Activated CD4-positive, alpha-beta T cell treated with anti-CD3 and anti-CD28 coated beads, Interleukin-2, amount 50 U/mL, for 48 hours (primary cell): ENCODE measurements around the gene FRYL.
"Not testable (repeated sequence)": the region's sequence is repeated elsewhere in the genome, so short reads cannot be mapped to it uniquely, and the experiment has no call there.

Source experiments
- DNase-seq, 2 experiments: peaks; one replicate each; pipeline ENCODE4 v3.0.0-alpha.2; 2020

FRYL gene

GRCh38 chr4:48653217-48654014 is 126.7 kb downstream of the FRYL start:
- DNase-seq, result peak; percentile 48 to 56

GRCh38 chr4:48651914-48652313 is 128.2 kb downstream of the FRYL start:
- no peak for DNase-seq

DNA sequence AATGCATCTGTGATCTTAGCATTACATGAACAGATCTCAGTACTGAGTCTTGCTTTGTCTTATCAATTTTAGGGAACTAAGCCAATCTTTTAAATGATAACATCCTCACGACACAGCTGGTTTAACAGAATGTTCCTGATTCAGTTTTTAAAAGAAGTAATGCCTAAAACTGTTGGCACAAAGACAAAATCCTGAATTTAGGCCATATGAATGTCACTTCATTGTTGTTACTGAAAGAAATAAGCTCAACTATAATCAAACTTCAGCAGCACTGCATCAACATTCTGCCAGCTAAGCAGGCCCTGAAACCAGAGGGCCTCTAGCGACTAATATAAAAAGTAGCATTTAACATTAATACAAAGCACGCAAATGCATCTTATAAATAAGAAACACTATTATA is 130.6 kb downstream of the FRYL start:
- no peak for DNase-seq

DNA sequence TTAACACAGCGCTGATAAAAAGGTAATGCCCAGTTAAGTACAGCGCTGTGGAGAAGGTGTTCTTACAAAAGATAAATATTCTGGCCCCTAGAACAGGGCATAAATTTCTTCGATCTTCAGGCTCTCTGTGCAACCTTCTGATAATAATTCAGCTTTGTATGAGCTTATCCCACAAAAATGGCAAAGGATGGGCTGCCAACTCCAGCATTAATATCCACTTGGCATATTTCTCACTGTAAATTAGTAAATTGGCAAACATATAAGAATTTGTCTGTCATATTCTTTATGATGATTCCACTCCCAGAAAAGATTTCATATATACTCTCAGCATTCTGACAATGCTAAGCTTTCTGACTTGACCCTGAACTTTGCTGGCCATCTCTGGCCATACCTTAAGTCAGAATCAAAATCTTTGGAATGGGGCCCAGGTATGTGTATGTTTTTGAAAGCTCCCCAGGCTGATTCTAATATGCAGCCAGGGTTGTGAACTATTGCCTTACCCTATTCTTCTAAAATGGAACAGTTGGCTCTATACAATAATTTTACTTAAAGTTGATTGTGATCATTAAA is 134.8 kb downstream of the FRYL start:
- DNase-seq, result no peak

DNA sequence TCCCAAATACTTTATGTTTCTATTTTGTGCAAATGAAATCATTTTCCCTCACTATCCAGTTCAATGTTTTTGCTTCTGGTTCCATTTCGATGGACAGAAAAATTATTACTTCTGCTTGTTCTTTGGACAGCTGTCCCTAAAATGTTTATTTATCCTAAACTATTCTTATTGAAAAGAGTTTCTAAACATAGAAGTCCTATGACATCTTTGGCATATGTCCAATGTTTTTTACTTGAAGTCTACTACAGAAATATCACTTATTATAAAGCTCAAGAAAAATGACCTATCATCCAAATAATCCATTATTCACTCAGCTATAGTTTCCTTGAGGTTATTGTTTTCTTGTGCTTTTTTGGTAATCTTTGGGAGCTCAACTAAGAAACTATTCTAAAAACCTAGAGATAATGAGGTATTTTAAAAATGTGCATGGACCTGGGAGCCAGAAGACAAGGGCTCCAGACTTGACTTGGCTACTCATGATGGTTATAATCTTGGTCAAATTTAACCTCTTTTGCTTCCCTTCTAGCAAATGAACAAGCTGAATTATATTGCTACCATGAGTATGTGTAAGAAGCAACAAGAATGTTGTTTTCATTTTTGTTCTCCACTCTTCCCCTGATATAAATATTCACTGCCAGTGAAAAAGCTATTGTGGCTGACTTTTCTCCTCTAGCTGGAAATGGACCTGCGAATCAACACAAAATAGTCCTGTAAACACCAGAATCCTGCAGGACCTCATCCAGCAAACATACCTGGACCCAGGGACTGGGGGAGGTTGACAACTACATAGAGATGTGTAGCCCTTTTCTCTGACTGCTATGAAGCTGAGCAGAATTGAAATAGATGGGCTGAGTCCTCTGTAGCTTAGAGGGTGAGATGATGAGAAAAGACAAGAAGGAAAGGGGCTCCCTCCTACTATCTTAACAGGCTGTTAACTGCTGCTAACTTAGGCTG is 137.4 kb downstream of the FRYL start:
- no peak for DNase-seq

GRCh38 chr4:48641401-48641800 is 138.7 kb downstream of the FRYL start:
- no peak for DNase-seq

GRCh38 chr4:48640699-48641098 is 139.4 kb downstream of the FRYL start:
- DNase-seq, result no peak

- DNase-seq, result no peak
These were observed 139.9 kb downstream of the FRYL start for GRCh38 chr4:48640225-48640624.

DNA sequence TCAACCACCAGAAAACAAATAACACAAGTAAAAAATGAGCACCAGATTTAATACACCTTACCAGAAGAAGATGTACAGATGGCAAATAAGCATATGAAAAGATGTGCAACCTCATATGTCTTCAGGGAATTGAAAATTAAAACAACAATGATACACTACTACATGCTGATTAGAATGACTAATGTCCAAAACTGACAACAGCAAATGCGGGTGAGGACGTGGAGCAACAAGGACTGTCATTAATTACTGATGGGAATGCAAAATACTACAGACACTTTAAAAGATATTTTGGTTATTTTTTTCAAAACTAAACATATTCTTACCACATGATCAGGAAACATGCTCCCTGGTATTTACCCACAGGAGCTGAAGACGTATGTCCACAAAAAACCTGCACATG is 140.3 kb downstream of the FRYL start:
- no peak for DNase-seq

DNA sequence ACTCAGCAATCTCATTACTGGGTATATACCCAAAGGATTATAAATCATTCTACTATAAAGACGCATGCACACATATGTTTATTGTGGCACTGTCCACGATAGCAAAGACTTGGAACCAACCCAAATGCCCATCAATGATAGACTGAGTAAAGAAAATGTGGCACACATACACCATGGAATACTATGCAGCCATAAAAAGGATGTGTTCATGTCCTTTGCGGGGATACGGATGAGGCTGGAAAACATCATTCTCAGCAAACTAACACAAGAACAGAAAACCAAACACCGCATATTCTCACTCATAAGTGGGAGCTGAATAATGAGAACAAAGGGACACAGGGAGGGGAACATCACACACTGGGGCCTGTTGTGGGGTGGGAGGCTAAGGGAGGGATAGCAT is 141.5 kb downstream of the FRYL start:
- DNase-seq, result not testable (repeated sequence)

DNA sequence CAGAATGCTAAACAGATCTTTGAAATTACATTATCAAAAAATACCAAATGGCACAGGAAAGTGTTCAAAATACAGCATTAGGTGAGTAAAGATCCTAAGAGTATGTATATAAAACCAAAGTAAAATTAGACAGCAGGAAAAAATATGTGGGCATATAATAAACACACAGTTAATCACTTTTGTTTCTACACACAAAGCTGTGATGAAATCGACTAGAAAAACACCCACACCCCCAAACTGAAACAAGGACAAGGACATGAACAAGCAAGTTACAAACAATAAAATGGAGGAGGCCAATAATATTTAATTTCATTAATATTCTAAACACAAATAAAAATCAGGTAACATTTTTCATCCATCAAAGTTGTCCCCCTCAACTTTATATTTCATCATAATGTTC is 143.2 kb downstream of the FRYL start:
- no peak for DNase-seq

GRCh38 chr4:48635980-48636379 is 144.1 kb downstream of the FRYL start:
- DNase-seq, result no peak

- peak in 1 of 2 experiments; percentile 23 for DNase-seq
These were observed 144.8 kb downstream of the FRYL start for GRCh38 chr4:48635310-48635709.

DNA sequence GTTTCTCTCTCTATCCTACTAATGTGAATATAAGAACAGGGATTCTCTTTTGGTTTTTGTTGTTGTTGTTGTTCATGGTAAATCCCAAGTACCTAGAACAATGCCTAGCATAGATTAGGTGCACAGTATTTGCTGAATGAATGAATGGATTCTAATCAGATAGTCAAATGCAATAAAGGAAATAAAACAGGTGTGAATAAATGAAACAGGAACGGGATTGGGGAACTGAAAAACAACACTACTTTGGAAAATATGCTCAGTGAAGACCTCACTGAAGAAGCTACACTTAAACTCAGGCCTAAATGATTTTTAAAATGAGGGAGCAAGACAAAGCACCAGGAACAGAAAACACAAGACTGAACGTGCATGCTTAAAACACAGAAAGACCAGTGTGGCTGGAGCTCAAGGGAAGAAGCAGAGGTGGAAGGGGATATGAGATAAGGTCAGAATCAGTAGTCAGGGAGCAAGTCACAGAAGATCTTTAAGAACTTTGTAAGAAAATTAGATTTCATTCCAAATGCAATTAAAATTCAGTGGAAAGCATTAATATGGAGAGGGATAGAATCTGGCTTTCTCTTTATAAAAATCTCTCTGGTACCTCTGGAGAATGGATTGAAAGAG is 145.3 kb downstream of the FRYL start:
- DNase-seq, result no peak

GRCh38 chr4:48633657-48634056 is 146.4 kb downstream of the FRYL start:
- DNase-seq, result no peak

GRCh38 chr4:48629458-48629857 is 150.6 kb downstream of the FRYL start:
- no peak for DNase-seq

GRCh38 chr4:48623182-48623780 is 156.8 kb downstream of the FRYL start:
- no peak for DNase-seq

- DNase-seq, result no peak
These were observed 159.2 kb downstream of the FRYL start for GRCh38 chr4:48620831-48621230.

GRCh38 chr4:48620093-48620492 is 160.0 kb downstream of the FRYL start:
- no peak for DNase-seq

GRCh38 chr4:48604527-48604926 is 175.6 kb downstream of the FRYL start:
- no peak for DNase-seq

DNA sequence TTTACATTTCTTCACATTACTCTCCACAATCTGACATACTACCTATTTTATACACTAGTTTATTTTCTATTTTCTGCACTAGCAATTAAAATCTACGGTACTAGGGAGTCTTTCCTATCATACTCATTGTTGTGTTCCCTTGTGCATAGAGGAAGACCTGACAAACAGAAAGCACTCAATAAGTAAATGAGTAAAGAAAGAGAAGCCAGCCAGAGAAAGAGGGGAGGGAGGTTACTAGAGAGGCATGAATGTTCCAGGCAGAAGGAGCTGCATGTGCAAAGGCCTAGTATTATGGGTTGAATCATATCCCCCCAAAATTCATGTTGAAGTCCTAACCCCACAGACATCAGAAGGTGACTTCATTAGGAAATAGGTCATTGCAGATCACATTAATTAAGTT is 176.0 kb downstream of the FRYL start:
- DNase-seq, result no peak

DNA sequence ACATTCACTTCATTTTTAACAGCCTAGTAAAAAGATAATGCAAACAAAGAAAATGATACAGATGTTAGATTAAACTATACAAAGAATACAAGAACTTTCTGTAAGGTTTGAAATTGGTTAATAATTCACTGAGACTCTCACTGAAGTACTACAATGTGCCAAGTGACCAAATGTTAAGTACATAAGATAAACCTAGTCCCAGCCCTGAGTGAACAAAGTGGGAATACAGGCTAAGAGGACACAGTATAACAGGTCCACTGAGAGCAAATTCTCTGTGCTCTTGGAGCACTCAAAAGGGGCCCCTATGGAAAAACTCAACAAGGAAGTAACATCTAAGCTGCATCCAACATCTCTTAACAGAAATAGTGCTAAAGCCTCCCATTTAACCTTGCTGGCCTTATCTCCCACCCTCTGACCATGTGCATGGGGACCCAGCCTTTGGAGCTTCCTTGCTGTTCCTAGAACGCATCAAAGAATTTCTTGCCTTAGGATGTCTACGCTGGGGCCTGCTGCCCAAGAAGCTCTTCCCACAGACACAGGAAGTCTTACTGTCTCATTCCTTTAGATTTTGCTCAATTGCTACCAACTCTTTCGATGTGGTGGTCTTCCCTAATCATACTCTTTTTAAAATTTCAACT is 176.6 kb downstream of the FRYL start:
- DNase-seq, result no peak
